T-helper 2 cell treated with Interferon-gamma antibody and Interleukin-4, amounts not matched to agents 100 ng/mL and 5 ng/mL, for 36 hours (primary cell): ENCODE results near the gene UNC45A. TPM values are rescaled to one million over a fixed set of nuclear protein-coding genes. Genes with fewer than 3 reads are reported as not detected.
"Not testable (repeated sequence)": the region's sequence is repeated elsewhere in the genome, so short reads cannot be mapped to it uniquely, and the experiment has no call there.

Source experiments
- intact Hi-C: fragments of 100-400 bp; cut with micrococcal nuclease; formaldehyde crosslinking; loops from one replicate; pipeline ENCODE4 v1.15.1; 2023
- total RNA-seq: library from RNA; stranded (reverse); gene quantifications from 2 replicates; pipeline ENCODE4 v1.2.3, GENCODE V29; 2022

Gene UNC45A
- total RNA-seq, 1 donor from 2014 or later = 62.9 TPM

DNA sequence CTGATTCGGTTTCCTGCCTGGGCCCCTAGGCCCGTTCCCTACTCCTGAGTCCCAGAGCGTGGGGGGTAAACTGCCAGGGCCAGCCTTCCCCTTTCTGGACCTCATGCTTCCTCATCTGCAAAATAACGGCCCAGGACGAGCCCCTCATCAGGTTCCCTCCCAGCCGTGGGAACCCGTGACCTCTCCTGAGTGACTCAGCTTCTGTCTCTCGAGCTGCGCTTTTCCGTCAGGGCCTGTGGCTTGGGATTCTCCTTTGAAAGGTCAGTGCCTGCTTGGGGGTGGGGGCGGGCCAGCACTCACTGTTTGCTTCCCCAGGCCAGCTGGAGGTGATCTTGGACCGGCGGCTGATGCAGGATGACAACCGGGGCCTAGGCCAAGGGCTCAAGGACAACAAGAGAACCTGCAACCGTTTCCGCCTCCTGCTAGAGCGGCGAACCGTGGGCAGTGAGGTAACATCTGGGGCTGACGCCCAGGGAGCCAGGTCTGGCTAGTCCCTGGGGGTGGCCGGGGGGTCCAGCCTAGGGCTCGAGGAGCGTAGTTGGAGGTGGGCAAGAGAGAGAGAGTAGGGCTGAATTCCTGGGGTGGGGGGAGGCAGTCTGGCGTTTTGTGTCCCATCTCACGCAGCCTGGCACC, 19.2 kb upstream of the UNC45A start:
- intact Hi-C loops = no loop called here

DNA sequence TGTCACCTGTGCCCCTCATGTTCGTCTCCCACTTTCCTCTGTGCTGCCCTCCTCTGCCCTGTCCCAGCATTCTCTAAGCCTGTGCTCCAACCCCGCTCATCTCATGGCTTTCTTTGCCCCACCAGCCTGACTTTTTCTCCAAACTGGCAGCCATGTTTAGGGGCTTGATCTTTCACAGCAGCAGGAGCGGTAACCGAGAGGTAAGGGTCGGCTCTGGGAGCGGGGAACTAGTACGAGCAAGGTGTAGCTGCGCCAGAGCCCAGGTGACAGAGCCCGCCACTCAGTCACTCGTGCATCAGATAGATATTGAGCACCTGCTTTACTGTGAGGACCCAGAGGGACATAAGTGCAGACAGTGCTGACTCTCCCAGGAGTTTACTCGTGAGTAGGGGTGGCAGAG, 18.6 kb upstream of the UNC45A start:
- intact Hi-C loops = no loop called here

DNA sequence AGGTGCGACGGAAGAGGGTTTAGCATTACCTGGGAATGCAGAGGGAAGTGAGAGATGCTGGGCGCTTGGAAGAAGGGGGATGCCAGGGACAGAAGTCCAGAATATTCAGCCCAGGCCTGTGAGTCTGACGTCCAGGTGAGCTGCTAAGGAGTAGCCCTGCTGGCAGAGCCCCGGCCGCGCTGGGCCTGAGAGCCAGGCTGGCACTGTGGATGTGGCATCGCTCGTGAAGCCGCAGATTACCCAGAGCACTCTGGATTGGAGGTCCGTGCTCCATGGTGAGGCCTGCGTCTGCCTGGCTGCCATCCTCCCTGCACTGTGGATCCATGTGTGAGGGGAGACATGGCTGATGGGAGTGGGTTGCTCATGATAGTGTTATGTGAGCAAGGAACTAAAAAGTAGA, 17.5 kb upstream of the UNC45A start:
- intact Hi-C loops = no loop called here

DNA sequence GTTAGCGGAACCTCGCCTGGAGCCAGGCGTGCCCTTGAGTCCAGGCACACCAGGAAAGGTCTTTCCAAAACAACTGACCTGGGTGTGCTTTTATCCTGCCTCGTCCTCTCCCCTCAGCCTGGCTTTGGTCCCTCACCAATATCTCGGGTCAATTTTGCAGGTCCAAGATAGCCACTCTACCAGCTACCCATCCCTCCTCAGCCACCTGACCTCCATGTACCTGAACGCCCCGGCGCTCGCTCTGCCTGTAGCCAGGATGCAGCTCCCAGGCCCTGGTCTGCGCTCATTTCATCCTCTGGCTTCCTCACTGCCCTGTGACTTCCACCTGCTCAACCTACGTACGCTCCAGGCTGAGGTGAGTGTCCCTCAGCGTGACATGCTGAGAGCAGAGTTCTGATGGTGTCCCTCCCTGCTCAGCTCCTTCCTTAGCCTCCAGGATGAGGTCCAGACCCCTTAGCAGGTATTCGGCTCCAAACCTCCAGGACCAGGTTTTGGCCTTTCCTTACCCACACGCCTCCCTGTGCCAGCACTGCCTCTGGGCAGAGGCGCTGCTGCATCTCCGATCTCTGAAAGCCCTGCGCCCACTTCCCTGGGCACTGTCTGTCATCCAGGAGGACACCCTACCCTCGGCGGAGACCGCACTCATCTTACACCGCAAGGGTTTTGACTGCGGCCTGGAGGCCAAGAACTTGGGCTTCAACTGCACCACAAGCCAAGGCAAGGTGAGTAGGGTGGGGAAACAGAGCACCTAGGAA, 16.9 kb upstream of the UNC45A start:
- intact Hi-C loops = no loop called here

DNA sequence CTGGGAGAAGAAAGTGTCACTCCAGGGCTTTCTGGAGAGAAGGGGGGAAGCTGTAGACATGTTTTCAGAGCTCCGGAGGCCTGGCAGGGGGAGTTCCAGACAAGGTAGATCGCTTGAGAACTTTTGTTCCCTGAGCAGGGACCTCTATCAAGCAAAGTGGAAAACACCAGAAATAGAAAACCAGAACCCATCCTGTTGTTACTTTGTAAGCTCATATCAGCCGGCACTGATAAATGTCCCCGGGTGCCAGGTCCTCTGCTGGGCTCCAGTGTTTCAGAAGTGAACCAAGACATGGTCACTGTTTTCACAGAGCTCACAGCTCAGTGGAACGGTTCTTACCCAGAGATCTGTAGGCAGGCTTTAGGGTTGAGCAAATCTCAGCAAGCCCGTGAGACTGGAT, 16.2 kb upstream of the UNC45A start:
- intact Hi-C loops = no loop called here

DNA sequence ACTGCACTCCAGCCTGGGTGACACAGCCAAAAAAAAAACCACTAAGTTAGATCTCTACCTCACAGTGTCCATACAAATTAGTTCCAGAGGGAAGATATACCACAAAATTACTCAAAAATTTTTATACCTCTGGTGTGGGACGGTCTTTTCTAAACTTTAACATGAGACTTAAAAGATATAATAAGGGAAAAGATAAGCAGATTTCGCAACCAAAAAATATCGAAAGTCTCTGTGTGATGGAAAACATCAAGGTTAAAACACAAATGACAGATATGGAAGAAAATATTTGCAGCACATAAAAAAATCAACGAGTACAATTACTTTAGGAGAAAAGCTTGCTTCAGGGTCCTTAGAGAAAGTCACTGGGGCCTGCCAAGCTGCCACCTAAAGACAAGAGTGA, 13.2 kb upstream of the UNC45A start:
- intact Hi-C loops = no loop called here

DNA sequence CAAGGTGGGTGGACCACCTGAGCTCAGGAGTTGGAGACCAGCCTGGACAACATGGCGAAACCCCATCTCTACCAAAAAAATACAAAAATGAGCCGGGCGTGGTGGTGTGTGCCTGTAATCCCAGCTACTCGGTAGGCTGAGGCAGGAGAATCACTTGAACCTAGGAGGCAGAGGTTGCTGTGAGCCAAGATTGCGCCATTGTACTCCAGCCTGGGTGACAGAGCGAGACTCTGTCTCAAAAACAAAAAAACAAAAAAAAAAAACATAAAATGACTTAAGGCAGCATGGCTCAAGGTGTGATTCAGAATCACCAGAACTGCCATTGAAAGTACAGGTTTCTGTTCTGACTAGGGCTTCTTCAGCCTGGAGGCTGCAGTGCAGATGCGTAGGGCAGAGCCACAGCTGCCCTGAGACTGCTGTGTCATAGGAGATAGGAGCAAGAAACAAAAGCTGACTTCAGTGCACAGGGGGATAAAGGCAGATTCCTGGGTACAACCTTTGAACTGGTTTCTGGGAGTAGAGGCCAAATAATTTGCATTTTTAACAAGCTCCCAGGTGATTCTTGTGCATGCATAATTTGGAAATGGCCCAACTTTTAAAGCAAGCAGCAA, 12.3 kb upstream of the UNC45A start:
- intact Hi-C loops = not testable (repeated sequence)

DNA sequence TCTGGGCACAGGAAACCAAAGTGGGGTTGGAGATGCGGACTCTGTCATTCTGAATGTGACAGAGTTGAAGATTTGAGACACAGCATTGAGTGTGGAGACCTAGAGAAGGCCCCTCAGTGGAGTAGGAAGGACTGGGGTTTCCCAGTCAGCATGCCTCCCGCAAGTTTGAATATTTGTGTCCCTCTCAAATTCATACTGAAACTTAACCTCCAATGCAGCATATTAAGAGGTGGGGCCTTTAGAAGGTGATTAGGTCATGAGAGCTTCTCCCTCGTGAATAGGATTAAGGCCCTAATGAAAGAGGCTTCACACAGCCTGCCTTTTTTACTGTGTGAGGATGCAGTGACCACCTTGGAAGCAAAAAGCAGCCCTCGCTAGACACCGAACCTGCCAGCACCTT, 10.7 kb upstream of the UNC45A start:
- intact Hi-C loops = no loop called here

DNA sequence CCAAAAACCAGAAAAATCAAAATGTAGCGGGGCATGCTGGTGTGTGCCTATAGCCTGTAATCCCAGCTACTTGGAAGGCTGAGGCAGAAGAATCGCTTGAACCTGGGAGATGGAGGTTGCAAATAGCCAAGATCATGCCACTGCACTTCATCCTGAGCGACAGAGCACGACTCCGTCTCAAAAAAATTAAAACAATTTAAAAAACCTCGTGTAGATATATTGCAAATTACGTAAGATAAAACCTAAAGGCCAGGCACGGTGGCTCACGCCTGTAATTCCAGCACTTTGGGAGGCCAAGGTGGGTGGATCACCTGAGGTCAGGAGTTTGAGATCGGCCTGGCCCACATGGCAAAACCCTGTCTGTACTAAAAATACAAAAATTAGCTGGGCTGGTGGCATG, 8.3 kb upstream of the UNC45A start:
- intact Hi-C loops = not testable (repeated sequence)

DNA sequence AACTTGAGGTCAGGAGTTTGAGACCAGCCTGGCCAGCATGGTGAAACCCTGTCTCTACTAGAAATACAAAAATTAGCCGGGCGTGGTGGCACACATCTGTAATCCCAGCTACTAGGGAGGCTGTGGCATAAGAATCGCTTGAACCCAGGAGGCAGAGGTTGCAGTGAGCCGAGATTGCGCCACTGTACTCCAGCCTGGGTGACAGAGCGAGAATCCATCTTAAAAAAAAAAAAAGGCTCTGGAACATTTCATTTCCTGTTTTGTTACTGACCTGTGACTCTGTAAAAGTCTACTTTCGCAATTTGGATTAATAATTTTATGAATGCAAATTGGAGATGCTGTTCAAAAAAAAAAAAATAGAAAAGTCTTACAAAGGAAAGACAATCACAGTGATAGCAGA, 7.0 kb upstream of the UNC45A start:
- intact Hi-C loops = not testable (repeated sequence)

DNA sequence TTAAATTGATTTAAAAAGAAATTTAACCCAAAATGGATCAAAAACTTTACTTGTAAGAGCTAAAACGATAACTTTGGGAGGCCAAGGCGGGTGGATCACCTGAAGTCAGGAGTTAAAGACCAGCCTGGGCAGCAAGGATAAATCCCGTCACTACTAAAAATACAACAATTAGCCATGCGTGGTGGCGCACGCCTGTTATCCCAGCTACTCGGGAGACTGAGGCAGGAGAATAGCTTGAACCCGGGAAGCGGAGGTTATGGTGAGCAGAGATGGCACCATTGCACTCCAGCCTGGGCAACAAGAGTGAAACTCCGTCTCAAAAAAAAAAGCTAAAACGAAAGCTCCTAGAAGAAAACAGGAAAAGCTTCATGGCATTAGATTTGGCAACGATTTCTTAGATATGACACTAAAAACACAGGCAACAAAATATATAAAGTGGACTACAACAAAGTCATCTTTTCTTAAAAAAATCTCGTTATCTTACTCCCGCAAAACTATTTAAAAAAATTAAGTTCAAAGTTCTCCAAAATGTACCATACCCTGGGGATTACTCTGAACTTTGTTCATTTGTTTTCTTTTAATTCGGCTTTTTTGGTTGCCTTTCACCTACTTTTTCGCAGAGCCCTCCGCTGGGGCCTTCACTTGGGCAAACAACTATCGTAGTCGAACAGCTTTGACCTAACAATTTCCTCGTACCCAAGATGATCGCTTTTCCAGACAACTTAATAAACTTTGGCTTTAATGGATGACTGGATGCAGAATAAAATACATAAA, 5.7 kb upstream of the UNC45A start:
- intact Hi-C loops = loop anchor here (1.0 to 10.0 kb wide), 6 partner anchors 27 to 1973 kb away; partner anchors contain the start of genes CHD2, CIB1, GDPGP1 and SLCO3A1

DNA sequence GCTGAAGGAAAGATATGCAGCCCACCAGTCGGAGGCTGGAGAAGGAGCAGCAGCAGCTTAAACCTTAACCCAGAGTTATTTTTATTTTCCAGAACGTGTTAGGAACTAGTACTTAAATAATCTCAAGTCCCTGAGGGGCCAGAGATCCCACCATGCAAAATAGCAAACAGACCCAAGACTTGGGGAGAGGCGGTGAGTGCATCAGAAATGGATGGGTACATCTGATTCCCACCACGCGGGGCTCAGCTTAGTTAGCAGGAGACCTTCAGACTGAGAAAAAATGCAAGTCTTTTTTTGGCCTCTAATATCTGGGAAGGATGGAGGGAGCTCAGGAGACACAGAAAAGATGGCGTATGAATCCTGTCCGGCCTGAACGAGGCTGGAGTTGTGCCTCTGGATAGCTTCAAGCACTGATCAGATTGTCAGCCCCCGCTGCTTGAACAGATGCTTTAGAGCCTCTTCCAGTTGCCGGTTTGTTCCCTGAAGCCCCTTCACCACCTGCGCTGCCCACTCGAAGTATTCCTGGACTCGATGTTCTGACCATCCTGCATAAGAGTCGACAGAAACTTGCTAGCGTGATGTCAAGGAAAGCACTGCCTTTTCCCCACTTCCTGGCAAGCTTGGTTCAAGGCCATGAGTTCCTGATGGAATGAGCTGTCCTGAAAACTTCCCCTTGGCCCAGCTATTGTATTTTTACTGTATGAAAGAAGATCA, 4.1 kb upstream of the UNC45A start:
- intact Hi-C loops = loop anchor here (1.0 to 10.0 kb wide), 6 partner anchors 29 to 1971 kb away; partner anchors contain the start of genes CHD2, CIB1, GDPGP1 and SLCO3A1

DNA sequence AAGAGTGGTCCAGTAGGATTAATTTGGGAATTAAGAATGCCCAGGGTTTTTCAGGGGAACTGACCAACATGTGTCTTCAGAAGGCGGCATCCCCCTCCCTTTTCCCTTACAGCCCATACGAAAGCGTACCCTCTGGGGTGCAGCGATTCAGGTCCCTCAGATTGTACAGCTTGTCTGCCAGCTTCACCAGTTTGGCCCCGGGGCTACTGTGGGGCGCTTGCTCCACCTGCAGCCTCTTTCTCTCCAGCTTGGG, 3.6 kb upstream of the UNC45A start:
- intact Hi-C loops = loop anchor here (5.0 to 10.0 kb wide), 5 partner anchors 287 to 1971 kb away; partner anchors contain the start of genes CHD2, CIB1, GDPGP1 and SLCO3A1

DNA sequence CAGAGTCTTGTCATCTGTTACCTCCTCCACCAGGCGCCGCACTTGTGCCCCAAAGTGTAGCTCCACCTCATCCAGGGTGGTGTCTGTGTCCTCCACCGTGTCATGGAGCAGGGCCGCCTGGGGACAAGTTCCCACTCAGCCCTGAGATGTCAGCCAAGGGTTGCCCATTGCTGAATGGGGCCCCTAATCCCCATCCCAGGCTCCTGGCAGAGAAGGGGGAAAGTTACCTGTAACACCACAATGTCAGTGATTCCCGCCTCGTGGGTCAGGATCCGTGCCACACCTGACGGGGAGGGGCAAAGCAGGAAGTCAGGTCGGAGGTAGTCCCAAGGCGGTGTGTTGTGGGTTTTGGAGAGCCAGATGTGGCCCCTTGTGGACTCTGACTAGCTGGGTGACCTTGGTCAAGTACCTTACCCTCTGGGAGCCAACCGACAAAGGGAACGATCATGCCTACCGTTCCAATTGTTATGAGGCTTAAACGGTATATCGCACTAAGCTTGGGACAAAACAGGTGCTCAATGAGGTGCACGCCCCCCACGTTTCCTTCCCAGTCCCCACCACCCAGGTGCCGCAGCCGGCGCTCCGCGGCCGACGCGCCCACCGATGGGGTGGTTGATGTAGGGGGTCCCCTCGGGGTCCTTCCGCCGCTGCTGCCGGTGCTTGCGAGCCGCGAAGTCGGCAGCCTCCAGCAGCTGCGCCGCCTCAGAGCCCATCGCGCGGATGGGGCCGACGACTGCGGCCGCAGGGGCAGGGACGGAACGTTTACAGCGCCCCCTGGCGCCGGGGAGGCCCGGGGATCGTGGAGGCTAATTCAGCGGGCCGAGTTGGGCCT, 3.0 kb upstream of the UNC45A start, which contains the start of gene HDDC3:
HDDC3 (minus strand) TSS at position 722 of the 832 bp plus-strand sequence; CDS start at position 713, 9 bp downstream.
- intact Hi-C loops = loop anchor here (2.0 to 10.0 kb wide), 6 partner anchors 287 to 1970 kb away; partner anchors contain the start of genes CHD2, CIB1, GDPGP1 and SLCO3A1

DNA sequence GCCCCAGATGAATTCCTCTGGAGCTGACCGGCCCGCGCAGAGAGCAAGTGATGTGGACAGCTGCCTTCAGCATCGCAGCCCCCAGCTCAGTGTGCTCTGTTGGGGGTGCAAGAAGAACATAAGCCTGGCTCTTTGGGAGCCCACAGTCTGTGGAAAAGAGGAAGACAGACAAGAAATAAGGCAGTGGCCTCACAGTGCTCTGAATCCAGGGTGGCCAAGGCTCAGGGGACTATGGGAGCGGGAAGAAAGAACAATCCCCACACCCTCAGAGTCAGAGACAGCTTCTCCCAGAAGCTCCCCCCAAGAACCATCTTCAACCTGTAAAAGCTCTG, 2.5 kb upstream of the UNC45A start:
- intact Hi-C loops = loop anchor here (2.0 to 10.0 kb wide), 6 partner anchors 288 to 1970 kb away; partner anchors contain the start of genes CHD2, CIB1, GDPGP1 and SLCO3A1

DNA sequence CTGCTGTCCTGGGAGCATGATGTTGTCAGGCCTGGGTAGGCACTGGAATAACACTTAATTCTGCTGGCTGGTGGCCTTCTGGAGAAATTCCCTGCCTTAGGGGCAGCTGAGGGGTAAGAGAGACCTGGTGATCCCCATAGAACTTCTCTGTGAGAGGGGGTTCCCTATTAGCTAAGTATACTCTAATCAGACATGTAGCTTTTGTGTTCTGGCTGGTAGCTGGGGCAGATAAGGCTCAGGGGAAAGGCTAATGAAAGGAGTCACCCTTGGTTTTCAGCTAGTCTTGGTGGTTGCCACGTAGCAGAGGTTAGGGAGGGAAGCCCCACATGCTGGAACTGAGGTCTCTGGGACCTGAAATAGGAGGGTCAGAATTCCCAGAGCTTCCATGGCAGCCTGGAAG, 1.8 kb upstream of the UNC45A start:
- intact Hi-C loops = loop anchor here (2.0 to 10.0 kb wide), 6 partner anchors 288 to 1969 kb away; partner anchors contain the start of genes CHD2, CIB1, GDPGP1 and SLCO3A1

DNA sequence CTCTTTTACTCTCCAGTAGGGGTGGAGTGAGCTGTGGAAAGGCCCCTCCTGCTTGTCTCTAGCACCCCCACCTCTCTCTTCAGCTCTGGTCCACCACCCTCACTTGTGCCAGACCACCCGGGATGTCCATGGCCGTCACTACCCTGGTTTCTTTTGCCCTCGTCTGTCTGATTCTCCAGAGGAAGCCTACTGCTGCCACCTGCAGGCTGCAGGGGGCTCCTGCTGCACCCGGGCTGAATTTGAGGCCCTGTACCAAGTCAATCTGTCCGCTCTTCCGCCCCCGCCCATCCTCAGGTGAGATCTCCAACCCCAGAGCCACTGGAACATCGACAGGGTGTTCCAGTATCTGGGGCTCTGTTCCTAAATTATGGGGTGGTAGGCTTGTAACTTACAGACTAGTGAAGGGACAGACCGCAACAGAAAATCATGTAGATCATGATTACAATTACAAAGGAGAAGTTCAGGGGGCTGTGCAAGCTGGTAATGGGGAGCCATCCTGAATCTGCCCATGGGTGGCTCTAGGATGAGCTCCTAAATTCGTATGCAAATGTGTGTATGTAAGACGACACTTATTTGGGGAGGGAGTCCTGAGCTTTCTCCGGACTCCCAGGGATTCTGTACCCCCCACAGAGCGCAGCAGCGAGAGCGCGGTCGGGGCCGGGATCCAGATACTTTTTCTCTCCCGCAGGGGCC, 683 bp upstream of the UNC45A start:
- intact Hi-C loops = loop anchor here (1.0 to 10.0 kb wide), 8 partner anchors 31 to 1968 kb away; partner anchors contain the start of genes BLM, CHD2, CIB1 and GDPGP1

DNA sequence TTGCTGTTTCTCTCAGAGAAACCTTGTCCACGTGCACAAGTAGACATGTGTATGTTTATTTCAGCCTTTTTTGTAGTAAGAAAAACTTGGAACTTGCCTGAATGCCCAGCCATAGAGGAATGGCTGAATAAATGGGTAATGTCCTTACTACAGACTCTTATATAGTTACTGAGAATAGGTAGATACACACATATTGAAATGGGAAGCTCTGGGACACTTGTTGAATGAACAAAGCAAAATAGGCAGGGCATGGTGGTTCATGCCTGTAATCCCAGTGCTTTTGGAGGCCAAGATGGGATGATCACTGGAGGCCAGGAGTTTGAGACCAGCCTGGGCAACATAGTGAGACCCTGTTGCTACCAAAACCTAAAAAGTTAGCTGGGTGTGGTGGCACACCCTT, 1.7 kb downstream of the UNC45A start:
- intact Hi-C loops = loop anchor here (10.0 kb wide), 2 partner anchors 292 to 918 kb away; partner anchors contain the start of gene SLCO3A1

DNA sequence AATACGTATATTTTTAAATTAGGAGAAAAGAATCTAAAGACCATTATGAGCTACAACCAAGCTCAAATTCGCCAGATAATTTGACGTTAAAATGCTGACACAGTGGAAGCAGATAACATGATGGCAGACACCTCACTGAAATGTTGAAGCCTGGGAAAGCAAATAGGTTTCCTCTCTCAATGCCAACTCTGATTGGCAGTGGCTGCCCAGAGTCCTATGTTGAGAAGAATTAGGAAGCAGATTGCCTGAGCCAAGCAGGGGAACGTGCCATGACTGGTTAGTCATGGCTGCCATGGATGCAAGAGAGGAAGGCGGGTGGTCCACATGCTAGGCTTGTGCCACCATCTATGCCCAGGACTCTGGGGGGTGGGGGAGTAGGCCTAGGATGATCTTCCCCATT, 3.2 kb downstream of the UNC45A start:
- intact Hi-C loops = loop anchor here (10.0 kb wide), 2 partner anchors 293 to 917 kb away; partner anchors contain the start of gene SLCO3A1
